K562 (cell line): Measurements from ENCODE around the gene VMP1. TPM values are rescaled to one million over a fixed set of nuclear protein-coding genes. Genes with fewer than 3 reads are reported as not detected.

Experiments
- ATAC-seq: fragments of 200-7000 bp; cut with Tn5 transposase; 3 replicates; pipeline ENCODE4 v1.9.1; 2020; ENCODE audit warnings: moderate library complexity
- BruUV-seq: library from RNA; stranded (reverse); fragments of 400-500 nt; replicated peaks from 2 replicates; lab custom pipeline; 2021; lab: Mats Ljungman, UMichigan
- CTCF ChIA-PET: fragments of 300-600 bp; formaldehyde crosslinking; extraction: SDS; loops from one replicate; lab custom pipeline; 2021; ENCODE audit warnings: low intra/inter-chr PET ratio; lab: Yijun Ruan, JAX
- POLR2A ChIA-PET: fragments of 300-600, 350-650 bp; sonication (Branson Sonifier 250); formaldehyde crosslinking; extraction: SDS; loops from one replicate; lab custom pipeline; 2021; ENCODE audit warnings: antibody characterized with exemption, inconsistent platforms; lab: Yijun Ruan, JAX
- DNase-seq, 4 experiments: peaks; one replicate each; pipeline versions ENCODE4 v3.0.0 to v3.0.0-alpha.2; 2011 to 2018; ENCODE audit warnings: low spot score in 3 of 4, mixed read lengths in 3 of 4; ENCODE audit errors: extremely low read depth in 1 of 4
- FAIRE-seq: peaks from 2 replicates; lab custom pipeline; 2011; peaks lifted over from hg19 to GRCh38; lab: Jason Lieb, UNC
- H2AFZ ChIP-seq: 2 replicates; pipeline ENCODE4 v1.6.0; 2011; ENCODE audit warnings: low read depth, low read length, control low read depth, inconsistent platforms
- H3K27ac ChIP-seq: fragments of 200-600 bp; 3 replicates; pipeline ENCODE4 v1.8.0; 2011; ENCODE audit warnings: low read depth, mild to moderate bottlenecking, control low read depth, inconsistent platforms, low read length, moderate library complexity, mixed read lengths; ENCODE audit errors: extremely low read depth
- H3K27me3 ChIP-seq, 2 experiments: fragments of 300-600 bp in 1 of 2; 2 replicates in 1 of 2; 3 replicates in 1 of 2; pipeline versions ENCODE4 v1.6.0 to v1.8.0; 2011; ENCODE audit warnings: inconsistent platforms in 2 of 2, low read length in 2 of 2, mild to moderate bottlenecking in 1 of 2, mixed read lengths in 1 of 2, moderate library complexity in 1 of 2; ENCODE audit not compliant: control insufficient read depth in 2 of 2, insufficient read depth in 2 of 2
- H3K36me3 ChIP-seq: fragments of 300-600 bp; 3 replicates; pipeline ENCODE4 v1.8.0; 2011; ENCODE audit warnings: mild to moderate bottlenecking, low read length, inconsistent platforms; ENCODE audit not compliant: control insufficient read depth, insufficient read depth
- H3K4me1 ChIP-seq, 2 experiments: fragments of 200-600 bp in 1 of 2; replicated peaks in 1 of 2; 2 replicates in 1 of 2; 3 replicates in 1 of 2; pipeline versions ENCODE4 v1.5.1 to v1.8.0; 2011; ENCODE audit warnings: inconsistent platforms in 2 of 2, low read length in 2 of 2, mild to moderate bottlenecking in 1 of 2, mixed read lengths in 1 of 2, moderate library complexity in 1 of 2; ENCODE audit not compliant: control insufficient read depth in 2 of 2, insufficient read depth in 2 of 2
- H3K4me2 ChIP-seq: 2 replicates; pipeline ENCODE4 v1.6.1; 2011; ENCODE audit warnings: low read length, control low read depth, inconsistent platforms, mixed read lengths; ENCODE audit not compliant: insufficient read depth
- H3K4me3 ChIP-seq: fragments of 200-600 bp; sonication (generic), shearing (Covaris generic); 2 replicates; pipeline ENCODE4 v1.5.1; 2016; ENCODE audit warnings: control low read depth, inconsistent platforms
- H3K79me2 ChIP-seq: fragments of 200-600 bp; 3 replicates; pipeline ENCODE4 v1.8.0; 2011; ENCODE audit warnings: low read length, inconsistent platforms; ENCODE audit not compliant: control insufficient read depth, insufficient read depth
- H3K9ac ChIP-seq, 2 experiments: 2 replicates each; pipeline versions ENCODE4 v1.6.0 to v1.6.1; 2011; ENCODE audit warnings: low read depth in 2 of 2, low read length in 2 of 2, control low read depth in 1 of 2, inconsistent platforms in 1 of 2, mild to moderate bottlenecking in 1 of 2, mixed read lengths in 1 of 2; ENCODE audit not compliant: insufficient read depth in 1 of 2
- H3K9me1 ChIP-seq: one replicate; pipeline ENCODE4 v1.6.0; 2011; ENCODE audit warnings: inconsistent platforms, mild to moderate bottlenecking, low read length, moderate library complexity; ENCODE audit not compliant: control insufficient read depth, insufficient read depth
- H3K9me3 ChIP-seq: replicated peaks from 2 replicates; pipeline ENCODE4 v1.5.1; 2011; ENCODE audit warnings: low read depth, low read length, inconsistent platforms; ENCODE audit not compliant: control insufficient read depth, insufficient read depth
- H4K20me1 ChIP-seq: replicated peaks from 2 replicates; pipeline ENCODE4 v1.6.1; 2011; ENCODE audit warnings: low read length, inconsistent platforms, mixed read lengths; ENCODE audit not compliant: control insufficient read depth, insufficient read depth
- ARID3A ChIP-seq: IDR thresholded peaks from 2 replicates; pipeline ENCODE4 v1.6.1; 2012; ENCODE audit warnings: low read depth, low read length, improper control_type of control experiment, borderline replicate concordance
- ATF6 ChIP-seq: sonication (generic); formaldehyde crosslinking; IDR thresholded peaks from 2 replicates; pipeline ENCODE4 v1.4.0; 2020; ENCODE audit warnings: mild to moderate bottlenecking, missing genetic modification reagents
- CC2D1A ChIP-seq: fragments of 450-650 bp; IDR thresholded peaks from 2 replicates; pipeline ENCODE4 v1.6.1; 2017; ENCODE audit warnings: mild to moderate bottlenecking
- EWSR1 ChIP-seq: fragments of 450-650 bp; IDR thresholded peaks from 2 replicates; pipeline ENCODE4 v1.6.1; 2018; ENCODE audit warnings: borderline replicate concordance, mild to moderate bottlenecking, low read depth, moderate library complexity; ENCODE audit not compliant: partially characterized antibody
- GATA2 ChIP-seq: sonication (generic); formaldehyde crosslinking; IDR thresholded peaks from 2 replicates; pipeline ENCODE4 v1.4.0; 2020; ENCODE audit warnings: mild to moderate bottlenecking, missing genetic modification reagents
- KAT7 ChIP-seq: sonication (generic); formaldehyde crosslinking; IDR thresholded peaks from 2 replicates; pipeline ENCODE4 v1.8.0; 2022; ENCODE audit warnings: missing genetic modification reagents, mild to moderate bottlenecking, borderline replicate concordance
- KLF10 ChIP-seq: fragments of 250-450 bp; sonication (Bioruptor Pico); IDR thresholded peaks from 2 replicates; pipeline ENCODE4 v1.6.1; 2021; ENCODE audit warnings: matching md5 sums
- POLR2A ChIP-seq: fragments of 450-650 bp; conservative IDR thresholded peaks from 2 replicates; pipeline ENCODE4 v1.6.1; 2016
- PRDM10 ChIP-seq: fragments of 450-650 bp; IDR thresholded peaks from 2 replicates; pipeline ENCODE4 v1.6.1; 2018; ENCODE audit not compliant: partially characterized antibody
- SRSF1 ChIP-seq: fragments of 200-400 bp; formaldehyde crosslinking; IDR thresholded peaks from 2 replicates; pipeline ENCODE4 v1.6.1; 2017; ENCODE audit warnings: mild to moderate bottlenecking, low read depth, low read length, moderate library complexity
- ZBTB7A ChIP-seq: IDR thresholded peaks from 2 replicates; pipeline ENCODE4 v1.6.1; 2011; ENCODE audit warnings: low read depth, mild to moderate bottlenecking, low read length, moderate library complexity, borderline replicate concordance; ENCODE audit not compliant: control insufficient read depth
- ZNF263 ChIP-seq: sonication (generic); formaldehyde crosslinking; IDR thresholded peaks from 2 replicates; pipeline ENCODE4 v1.8.0; 2022; ENCODE audit warnings: mild to moderate bottlenecking, missing genetic modification reagents, borderline replicate concordance
- WGBS: fragments of 100-300 bp; shearing (Covaris generic); methylation state at CpG from one replicate; pipeline ENCODE4 v1.1.6; 2016; ENCODE audit warnings: low coverage, mixed read lengths; ENCODE audit not compliant: insufficient coverage; ENCODE audit errors: missing lambda C conversion rate; 5-methylcytosine and 5-hydroxymethylcytosine counted together
- in situ Hi-C: fragments of 300-500 bp; cut with MboI; formaldehyde crosslinking; loops from 4 replicates; pipeline ENCODE4 v1.15.0; 2018; ENCODE audit warnings: inconsistent platforms, mixed read lengths
- intact Hi-C: fragments of 100-400 bp; cut with micrococcal nuclease; formaldehyde crosslinking; loops from 2 replicates; pipeline ENCODE4 v1.14.2; 2022
- polyA plus RNA-seq, 8 experiments: library from polyadenylated mRNA; depleted of rRNA in 4 of 8; stranded (reverse) in 5 of 8; unstranded in 3 of 8; fragments of >200 nt; fragmentation: Nextera tagmentation in 2 of 8; fragmentation: Illumina TruSeq in 1 of 8; extraction: Ambion mirVana in 2 of 8; extraction: Trizol in 1 of 8; gene quantifications; 2 replicates each; pipeline versions ENCODE4 v1.2.1 to v1.2.3, GENCODE V29; 2011 to 2014; ENCODE audit warnings: inconsistent platforms in 1 of 8, missing spikeins in 1 of 8
- total RNA-seq, 7 experiments: library from RNA; depleted of rRNA in 6 of 7; stranded (reverse); fragments of >200 nt in 6 of 7; fragmentation: Illumina TruSeq in 2 of 7; extraction: Trizol in 2 of 7; gene quantifications; 2 replicates each; pipeline versions ENCODE4 v1.2.1 to v1.2.3, GENCODE V29; 2011 to 2021; ENCODE audit warnings: low replicate concordance in 1 of 7

Gene VMP1
- total and polyA plus RNA-seq, 9 of the 15 experiments (the other 6 are each of a cell fraction or from before 2014, with no cell fraction given): 123 to 304 (median 151) TPM

GRCh38 chr17:59753522-59754467, 46.3 kb downstream of the VMP1 start:
- FAIRE-seq: peak; percentile 76
- 31% methylated on average over 3 of the region's 3 CpGs for WGBS
- Histone ChIP-seq H3K4me2 (no peak overlapping the region), H3K4me3 (no peak overlapping the region), H3K27me3 (no peaks in the 10 kb centered on the region), H3K9me3 (peaks cover 2% of the 10 kb centered on the region; the same call in 1 of the 2 replicates), H3K27ac (peak overlapping the region; percentile 63; the same call in 2 of the 3 replicates), H3K36me3 (peaks cover 25% of the 10 kb centered on the region), H3K9me1 (no peaks in the 10 kb centered on the region), H3K79me2 (no peaks in the 10 kb centered on the region; the same call in 2 of the 3 replicates), H4K20me1 (no peaks in the 10 kb centered on the region), H2AFZ (peak overlapping the region; percentile 5; the same call in 1 of the 2 replicates), H3K4me1 (peaks cover 0 to 5% of the 10 kb centered on the region in 2 experiments; a peak in 2 of 5 replicates), H3K9ac (peak overlapping the region in 1 of 2 experiments; percentile 55; a peak in 2 of 4 replicates)
- CTCF ChIA-PET: interaction anchor here (0.9 to 3.5 kb wide), 4 partner anchors 10 to 106 kb away, joined by 3 to 54 read pairs (median 12); no protein-coding TSS in a partner anchor
- intact Hi-C loops (loop anchor here (1.0 to 2.0 kb wide), 4 partner anchors 31 to 161 kb away; no protein-coding TSS in a partner anchor), in situ Hi-C loops (no loop called here)
- BruUV-seq: no TSS peak
- DNase-seq: peak; percentile 57 to 88 (median 68)
- POLR2A ChIA-PET: interaction anchor here (0.6 to 5.4 kb wide), 11 partner anchors 12 to 134 kb away, joined by 3 to 87 read pairs (median 3); partner anchors contain the start of genes PTRH2 and VMP1
- peak; percentile 95 for ATAC-seq
- TF ChIP-seq ARID3A (peak; percentile 74; the same call in 1 of the 2 replicates), KLF10 (CRISPR knock-in tag) (no peak), EWSR1 (no peak), POLR2A (no peak), KAT7 (CRISPR knock-in tag) (no peak), SRSF1 (no peak), CC2D1A (0 out of 2 replicates have a peak, but pooled peaks have one; percentile 39), ZBTB7A (no peak), ZNF263 (CRISPR knock-in tag) (no peak), ATF6 (CRISPR knock-in tag) (no peak), GATA2 (CRISPR knock-in tag) (no peak), PRDM10 (no peak)
